Endothelial cell of umbilical vein (primary cell): ENCODE data around the gene UGT2B15.

Experiments
- EZH2 ChIP-seq: IDR thresholded peaks from 2 replicates; pipeline ENCODE4 v1.6.1; 2012; ENCODE audit warnings: borderline replicate concordance, low read depth, mild to moderate bottlenecking, moderate library complexity, low read length, inconsistent platforms; ENCODE audit not compliant: severe bottlenecking
- GATA2 ChIP-seq: IDR thresholded peaks from 2 replicates; pipeline ENCODE4 v1.7.0; 2011; ENCODE audit warnings: low read depth, mild to moderate bottlenecking, moderate library complexity, mixed read lengths, low read length; ENCODE audit not compliant: insufficient read length, insufficient read depth
- JUN ChIP-seq: IDR thresholded peaks from 2 replicates; pipeline ENCODE4 v1.6.1; 2011; ENCODE audit warnings: borderline replicate concordance, low read depth; ENCODE audit not compliant: insufficient read length, insufficient read depth
- MAX ChIP-seq: IDR thresholded peaks from 2 replicates; pipeline ENCODE4 v1.6.1; 2011; ENCODE audit not compliant: insufficient read depth, insufficient read length
- POLR2A ChIP-seq: IDR thresholded peaks from 2 replicates; pipeline ENCODE4 v1.6.1; 2012; ENCODE audit warnings: low read depth, mild to moderate bottlenecking, control low read depth, low read length
- POLR2AphosphoS5 ChIP-seq: IDR thresholded peaks from 2 replicates; pipeline ENCODE4 v1.6.1; 2012; ENCODE audit warnings: low read depth, mild to moderate bottlenecking, control low read depth, low read length, moderate library complexity; ENCODE audit not compliant: insufficient read depth
- TF ChIP-seq, protein P1 (sequence below), 2 donors: IDR thresholded peaks; 1 replicate in 1 of 2; 2 replicates in 1 of 2; pipeline ENCODE4 v1.5.1; 2011; ENCODE audit warnings: low read length in 2 of 2, mild to moderate bottlenecking in 2 of 2, moderate library complexity in 2 of 2, control low read depth in 1 of 2, inconsistent platforms in 1 of 2, low read depth in 1 of 2; ENCODE audit not compliant: insufficient read depth in 1 of 2; ENCODE audit errors: extremely low read depth in 1 of 2

DNA sequence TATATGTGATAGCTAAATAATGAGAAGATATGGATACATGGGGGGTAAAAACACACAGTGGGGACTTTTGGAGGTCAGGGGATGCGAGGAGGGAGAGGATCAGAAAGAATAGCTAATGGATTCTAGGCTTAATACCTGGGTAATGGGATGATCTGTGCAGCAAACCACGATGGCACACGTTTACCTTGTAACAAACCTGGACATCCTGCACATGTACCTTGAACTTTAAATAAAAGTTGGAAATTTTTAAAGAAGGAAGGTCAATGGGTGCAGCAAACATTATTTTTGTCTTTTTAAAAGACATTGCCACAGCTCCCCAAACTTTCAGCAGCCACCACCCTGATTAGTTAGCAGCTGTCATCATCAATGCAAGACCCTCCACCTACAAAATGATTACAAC, 29.7 kb upstream of the UGT2B15 start:
- TF ChIP-seq JUN, result no peak
- no peak for TF ChIP-seq POLR2AphosphoS5
- TF ChIP-seq, protein P1, sequence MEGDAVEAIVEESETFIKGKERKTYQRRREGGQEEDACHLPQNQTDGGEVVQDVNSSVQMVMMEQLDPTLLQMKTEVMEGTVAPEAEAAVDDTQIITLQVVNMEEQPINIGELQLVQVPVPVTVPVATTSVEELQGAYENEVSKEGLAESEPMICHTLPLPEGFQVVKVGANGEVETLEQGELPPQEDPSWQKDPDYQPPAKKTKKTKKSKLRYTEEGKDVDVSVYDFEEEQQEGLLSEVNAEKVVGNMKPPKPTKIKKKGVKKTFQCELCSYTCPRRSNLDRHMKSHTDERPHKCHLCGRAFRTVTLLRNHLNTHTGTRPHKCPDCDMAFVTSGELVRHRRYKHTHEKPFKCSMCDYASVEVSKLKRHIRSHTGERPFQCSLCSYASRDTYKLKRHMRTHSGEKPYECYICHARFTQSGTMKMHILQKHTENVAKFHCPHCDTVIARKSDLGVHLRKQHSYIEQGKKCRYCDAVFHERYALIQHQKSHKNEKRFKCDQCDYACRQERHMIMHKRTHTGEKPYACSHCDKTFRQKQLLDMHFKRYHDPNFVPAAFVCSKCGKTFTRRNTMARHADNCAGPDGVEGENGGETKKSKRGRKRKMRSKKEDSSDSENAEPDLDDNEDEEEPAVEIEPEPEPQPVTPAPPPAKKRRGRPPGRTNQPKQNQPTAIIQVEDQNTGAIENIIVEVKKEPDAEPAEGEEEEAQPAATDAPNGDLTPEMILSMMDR (IDR thresholded peaks at IDR 0.05; ENCODE audit: extremely low read depth in 1 of 2, insufficient read depth in 1 of 2, low read depth in 1 of 2, low read length in 2 of 2), result no peak
- no peak for TF ChIP-seq GATA2
- no peak for TF ChIP-seq EZH2
- TF ChIP-seq POLR2A, result no peak
- no peak for TF ChIP-seq MAX
